Activated T-cell treated with anti-CD3 and anti-CD28 coated beads for 24 hours (primary cell): ENCODE results near the gene MYO19.
A peak's percentile ranks its signal among the peaks of the same experiment; 100 is the strongest.

ENCODE experiments used
- DNase-seq: peaks from one replicate; pipeline ENCODE4 v3.0.0-alpha.2; 2020; ENCODE audit warnings: low read depth

The MYO19 gene

DNA sequence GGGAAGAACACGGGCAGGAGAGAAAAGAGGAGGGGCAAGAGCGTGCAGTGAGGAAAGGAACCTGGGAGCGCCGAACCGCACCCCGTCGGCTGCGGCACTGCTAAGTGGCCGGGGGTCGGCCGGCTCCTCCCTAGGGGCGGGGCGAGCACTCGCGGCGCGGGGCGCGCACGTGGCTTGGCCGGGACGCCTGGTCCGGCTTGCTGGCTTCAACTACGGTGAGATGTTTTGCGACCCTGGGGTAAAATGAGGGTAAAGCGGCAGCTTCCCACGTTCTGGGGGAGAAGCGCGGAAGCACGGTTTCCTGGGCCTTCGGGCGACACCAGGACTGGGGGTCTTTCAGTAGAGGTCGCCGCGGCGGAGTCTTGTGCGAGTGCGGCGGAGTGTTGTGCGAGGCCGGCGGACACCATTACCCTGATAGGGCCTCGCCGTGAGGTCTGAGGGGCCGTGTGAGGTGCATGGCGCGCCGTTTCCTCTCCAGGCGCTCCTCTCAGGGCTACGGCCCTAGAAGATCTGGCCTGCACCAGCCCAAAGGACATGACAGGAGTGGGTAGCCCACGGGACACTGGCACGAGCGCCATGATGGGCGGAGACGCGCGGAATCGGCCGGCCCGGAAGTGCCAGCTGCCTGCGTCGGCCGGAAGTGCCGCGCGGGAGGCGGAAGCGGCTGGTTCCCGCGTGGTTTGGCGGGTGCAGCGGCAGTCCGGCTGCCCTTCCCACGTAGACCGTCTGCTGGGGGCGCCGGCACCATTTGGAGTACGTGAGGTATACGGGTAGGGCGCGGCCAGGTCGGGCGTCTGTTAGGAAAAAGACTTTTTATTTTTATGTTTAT lies at the start of gene MYO19, which contains the start of gene PIGW:
TSS of gene MYO19 (minus strand) at position 29 of the 829 bp plus-strand sequence. CDS start 2,330 bp downstream, outside the sequence.
TSS of gene PIGW (plus strand) at position 148 of the 829 bp plus-strand sequence. CDS start 2,115 bp downstream, outside the sequence.
- peak; percentile 86 for DNase-seq

- DNase-seq: no peak
Observed at GRCh38 chr17:36583787-36584186, 49.1 kb upstream of the MYO19 start.

GRCh38 chr17:36578671-36579070 lies 44.0 kb upstream of the MYO19 start:
- no peak for DNase-seq

DNA sequence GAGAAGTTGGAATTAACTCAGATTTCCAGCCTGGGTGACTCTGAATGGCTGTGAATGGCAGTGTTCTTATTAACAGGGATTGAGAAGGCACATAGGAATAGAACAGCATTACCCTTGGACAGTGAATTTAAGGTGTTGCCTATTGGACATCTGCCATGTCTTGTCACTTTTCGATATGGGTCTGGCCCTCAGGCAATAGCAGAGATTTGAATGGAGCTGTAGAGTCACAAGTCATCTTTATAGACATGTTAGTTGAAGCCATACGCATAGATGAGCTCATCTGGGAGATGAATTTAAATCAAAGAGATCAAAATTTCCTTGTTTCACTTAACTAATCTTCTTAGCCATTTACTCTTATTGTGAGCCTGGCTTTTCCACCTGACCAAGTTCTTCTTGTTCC lies 42.1 kb upstream of the MYO19 start:
- no peak for DNase-seq

DNA sequence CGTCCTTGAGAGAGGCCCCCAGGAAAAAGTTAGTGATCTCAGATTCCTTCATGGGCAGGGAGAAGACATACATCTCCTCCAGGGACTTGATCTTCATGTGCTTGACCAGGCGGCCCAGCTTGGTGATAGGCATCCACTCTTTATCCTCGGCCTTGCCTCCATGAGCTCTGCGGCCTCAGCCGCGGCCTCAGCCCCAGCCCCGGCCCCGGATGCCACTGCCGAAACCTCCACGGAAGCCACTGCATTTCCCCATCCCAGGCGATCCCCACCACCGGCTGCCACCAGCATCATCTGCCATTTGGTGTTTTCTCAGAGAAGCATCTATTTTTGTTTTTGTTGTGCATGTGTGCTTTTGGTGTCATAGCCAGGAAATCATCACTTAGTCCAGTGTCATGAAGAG lies 40.4 kb upstream of the MYO19 start:
- DNase-seq: no peak

DNA sequence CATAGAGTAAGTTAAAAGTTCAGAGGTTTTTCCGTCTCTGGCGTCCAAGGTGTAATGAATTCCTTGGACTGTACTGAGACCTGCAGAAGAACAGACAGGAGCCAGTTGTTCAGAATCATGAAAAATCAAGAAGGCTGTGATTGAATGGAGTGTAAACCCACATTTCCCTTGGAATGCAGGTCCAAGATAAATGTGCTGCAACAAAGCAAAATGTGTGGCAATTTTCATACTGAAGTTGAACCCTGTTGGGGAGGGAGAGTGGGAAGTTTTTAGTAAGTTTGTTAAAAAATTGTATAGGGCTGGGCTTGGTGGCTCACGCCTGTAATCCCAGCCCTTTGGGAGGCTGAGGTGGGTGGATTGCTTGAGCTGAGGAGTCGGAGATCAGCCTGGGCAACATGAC lies 31.4 kb upstream of the MYO19 start:
- DNase-seq: no peak

- no peak for DNase-seq
Observed at GRCh38 chr17:36553459-36553858, 18.8 kb upstream of the MYO19 start.

DNA sequence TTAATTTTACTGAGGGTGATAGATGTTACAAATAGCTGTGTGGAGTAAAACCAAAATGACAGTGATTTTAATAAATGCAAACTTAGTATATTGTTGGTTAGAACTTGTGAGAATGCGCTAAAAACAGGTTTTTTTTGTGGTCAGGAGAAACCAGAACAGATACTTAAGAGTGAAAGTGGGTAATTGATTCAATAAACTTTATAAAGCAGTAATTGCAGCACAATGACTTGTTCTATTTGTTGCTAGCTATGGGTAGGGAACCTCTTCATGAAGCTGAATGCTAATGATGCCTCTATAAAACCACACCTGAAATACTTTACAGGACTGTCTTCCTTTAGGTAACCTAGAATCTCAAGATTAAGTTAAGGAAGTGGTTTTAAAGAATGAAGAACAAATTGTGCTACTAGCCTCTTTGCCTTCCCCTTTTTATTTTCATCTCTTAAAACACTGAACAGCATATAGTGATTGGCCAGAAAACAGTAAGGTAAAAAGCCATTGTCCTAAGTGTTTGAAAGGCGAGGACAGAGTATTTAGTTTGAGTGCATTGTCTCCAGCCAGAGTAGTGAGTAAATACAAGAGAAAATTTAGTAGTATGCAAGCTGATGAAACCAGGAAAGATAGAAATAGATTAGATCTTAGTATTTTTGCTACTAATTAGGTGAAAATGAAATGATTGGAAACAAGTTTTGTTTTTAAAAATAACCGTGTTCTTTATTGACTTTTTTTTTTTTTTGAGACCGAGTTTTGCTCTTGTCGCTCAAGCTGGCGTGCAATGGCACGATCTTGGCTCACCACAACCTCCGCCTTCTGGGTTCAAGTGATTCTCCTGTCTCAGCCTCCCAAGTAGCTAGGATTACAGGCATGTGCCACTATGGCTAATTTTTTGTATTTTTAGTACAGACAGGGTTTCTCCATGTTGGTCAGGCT lies 16.1 kb upstream of the MYO19 start:
- DNase-seq: no peak

GRCh38 chr17:36547776-36548175 lies 13.1 kb upstream of the MYO19 start:
- DNase-seq: no peak

- no peak for DNase-seq
Observed at GRCh38 chr17:36546418-36547093, 11.9 kb upstream of the MYO19 start.

GRCh38 chr17:36545465-36546417 lies 11.1 kb upstream of the MYO19 start:
- peak; percentile 96 for DNase-seq

DNA sequence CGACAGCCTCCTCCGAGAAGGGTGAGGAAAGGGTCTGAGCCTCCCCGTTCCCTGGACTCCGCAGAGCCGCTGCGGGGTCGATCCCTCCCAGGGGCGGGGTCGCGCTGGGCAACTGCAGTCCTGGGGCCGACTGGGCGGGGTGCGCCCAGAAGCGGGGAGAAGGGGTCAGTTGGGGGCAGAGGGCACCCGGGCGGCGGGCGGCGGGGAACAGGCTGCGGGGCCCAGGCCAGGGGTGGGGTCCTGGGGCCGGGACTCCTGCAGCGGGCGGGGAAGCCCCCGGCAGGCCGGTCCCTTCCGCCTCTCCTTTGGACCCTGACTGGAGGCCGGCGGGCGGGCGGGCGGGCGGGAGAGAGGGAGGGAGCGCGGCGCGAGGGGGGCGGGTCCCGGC lies 10.4 kb upstream of the MYO19 start:
- DNase-seq: no peak

DNA sequence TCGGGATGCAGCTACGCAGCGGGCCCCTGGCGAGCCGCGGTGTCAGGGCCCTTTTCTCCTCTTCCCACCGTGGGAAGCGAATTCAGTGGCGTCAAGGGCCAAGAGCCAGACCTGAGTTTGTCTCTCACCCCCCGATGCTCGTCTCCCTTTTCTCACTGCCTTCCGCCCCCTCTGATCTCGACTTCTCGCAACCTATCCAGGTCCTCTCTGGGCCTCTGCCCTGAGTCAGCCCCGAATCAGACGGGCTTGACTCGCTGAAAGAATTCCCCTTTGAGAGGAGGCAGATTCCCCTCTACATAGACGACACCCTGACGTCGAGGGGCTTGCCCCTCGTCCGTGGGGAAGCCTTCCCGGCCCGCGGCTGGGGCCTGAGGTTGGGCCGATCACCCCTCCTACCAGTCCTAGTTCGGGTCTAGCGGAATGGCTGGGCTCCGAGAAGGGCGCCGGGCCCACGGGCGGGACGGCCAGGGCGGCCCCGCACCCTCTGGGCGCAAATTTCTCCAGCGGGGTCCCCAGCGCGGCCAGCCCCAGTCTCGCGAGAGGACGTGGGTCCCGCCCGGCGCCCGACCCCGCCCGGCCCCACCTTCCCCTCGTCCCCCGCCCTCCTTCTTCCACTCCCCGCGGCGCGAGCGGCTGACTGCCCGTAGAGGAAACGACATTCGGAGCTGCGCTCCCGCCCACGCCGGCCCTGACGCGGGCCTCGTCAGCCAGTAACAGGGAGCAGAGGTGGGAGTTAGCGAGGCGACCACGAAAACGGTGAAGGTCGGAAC lies 9.8 kb upstream of the MYO19 start, which contains the start of gene GGNBP2:
TSS of gene GGNBP2 (plus strand) at position 613 of the 770 bp plus-strand sequence. CDS start 806 bp downstream, outside the sequence.
- DNase-seq: peak; percentile 85

- no peak for DNase-seq
Observed at GRCh38 chr17:36544044-36544306, 9.3 kb upstream of the MYO19 start.

- no peak for DNase-seq
Observed at GRCh38 chr17:36542755-36543154, 8.1 kb upstream of the MYO19 start.

DNA sequence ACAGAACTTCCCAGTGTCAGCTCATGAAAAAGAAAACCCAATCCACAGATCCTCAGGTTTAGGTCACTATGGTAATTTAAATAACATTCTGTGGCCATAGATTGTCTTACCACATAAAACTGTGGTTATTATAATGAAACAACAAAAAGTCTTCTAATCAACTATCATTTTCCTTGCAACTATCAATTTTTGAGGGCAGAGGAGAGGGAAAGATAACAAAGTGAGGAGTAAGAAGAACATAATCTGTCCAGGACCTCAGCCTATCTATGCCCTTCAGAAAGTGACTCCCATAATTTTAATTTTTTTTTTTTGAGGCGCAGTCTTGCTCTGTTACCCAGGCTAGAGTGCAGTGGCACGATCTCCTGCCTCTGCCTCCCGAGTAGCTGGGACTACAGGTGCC lies 6.0 kb upstream of the MYO19 start:
- no peak for DNase-seq

DNA sequence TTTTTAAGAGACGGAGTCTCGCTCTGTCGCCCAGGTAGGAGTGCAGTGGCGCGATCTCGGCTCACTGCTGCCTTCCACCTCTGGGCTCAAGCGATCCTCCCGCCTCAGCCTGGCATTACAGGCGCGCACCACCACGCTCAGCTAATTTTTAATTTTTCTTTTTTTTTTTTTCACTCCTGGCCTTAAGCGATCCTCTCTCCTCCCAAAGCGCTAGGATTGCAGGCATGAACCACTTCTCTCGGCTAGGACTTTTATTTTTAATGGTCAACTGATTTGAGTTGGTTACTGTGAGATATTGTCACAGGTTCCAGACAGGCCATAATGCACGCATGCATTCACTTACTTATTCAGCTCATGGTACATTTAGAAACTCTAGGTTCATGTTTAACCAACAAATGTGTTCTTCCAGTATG lies 1.0 kb upstream of the MYO19 start:
- no peak for DNase-seq

DNA sequence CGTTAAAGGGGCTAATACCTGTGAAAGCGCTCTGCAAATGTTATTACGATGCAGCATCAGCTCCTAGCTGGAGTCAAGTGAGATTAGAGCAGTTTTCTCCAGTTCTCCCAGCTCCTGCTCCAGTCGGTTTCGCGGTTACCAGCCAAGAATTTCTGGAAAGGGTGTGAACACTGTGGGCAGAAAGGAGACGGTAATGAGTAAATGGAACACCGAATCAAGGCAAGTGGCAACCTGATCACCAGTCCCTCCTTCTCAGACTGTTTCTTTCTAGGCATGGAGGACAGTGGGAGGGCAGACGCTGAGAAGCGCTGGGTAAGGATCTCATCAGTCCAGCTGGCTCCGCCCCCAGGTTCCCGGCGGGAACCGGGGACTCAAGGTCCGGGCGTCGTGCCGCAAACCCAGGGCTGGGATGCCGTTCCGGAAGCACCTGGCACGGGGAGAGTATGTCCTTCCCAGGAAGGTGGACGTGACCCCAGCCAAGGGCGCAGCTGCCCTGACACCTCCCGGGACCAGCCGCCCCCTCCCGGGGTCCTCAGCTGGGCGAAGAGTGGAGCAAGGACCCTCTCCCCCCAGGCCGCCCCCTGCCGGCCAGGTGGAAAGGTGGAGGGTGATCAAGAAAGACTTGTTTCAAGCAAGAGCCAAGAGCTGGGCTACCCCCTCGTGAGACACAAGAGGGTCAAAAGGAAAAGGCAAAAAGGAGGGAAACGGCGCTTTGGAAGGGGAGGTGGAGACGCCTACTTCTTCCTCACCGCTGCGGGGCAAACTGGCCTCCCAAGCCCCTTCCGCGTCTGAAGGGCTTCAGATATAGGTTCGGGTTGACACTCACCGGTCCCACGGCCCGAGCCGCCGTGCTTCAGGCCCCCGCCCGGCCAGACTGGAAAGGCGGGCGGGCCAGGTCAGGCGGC lies 481 bp downstream of the MYO19 start:
- peak; percentile 45 for DNase-seq

DNA sequence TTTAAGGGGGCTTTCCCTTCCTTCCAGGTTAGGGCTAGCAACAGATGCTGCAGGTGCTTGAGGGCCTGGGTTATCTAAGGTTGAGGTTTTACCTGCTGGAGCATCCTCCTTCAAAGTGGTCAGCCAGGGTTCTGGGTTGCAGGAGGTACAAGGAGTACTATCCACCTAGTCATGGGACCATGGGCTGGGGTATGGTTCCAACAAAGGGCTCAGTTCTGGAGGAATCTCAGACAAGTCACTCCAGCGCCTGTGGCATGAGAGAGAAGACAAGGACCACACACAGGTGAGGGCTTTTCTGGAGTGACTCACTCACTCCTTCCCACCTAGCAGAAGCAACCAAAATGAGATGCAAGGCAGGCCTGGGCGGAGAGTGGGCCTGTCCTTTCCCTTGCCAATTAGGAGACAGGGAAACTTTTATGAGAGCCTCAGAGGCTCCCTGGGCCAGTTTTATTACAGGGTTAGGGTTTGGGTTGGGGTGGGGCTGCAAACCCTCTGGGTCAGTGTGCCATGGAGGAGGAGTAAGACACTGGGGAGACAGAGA lies 2.2 kb downstream of the MYO19 start:
- no peak for DNase-seq
